UCSD-AML1 (cell line): ENCODE measurements around the gene SULT1A1.
"Not testable (repeated sequence)": the region's sequence is repeated elsewhere in the genome, so short reads cannot be mapped to it uniquely, and the experiment has no call there.

Experiments
- DNase-seq: peaks from one replicate; lab custom pipeline; 2025; ENCODE audit not compliant: unreplicated experiment; lab: John Stamatoyannopoulos, UW

Gene SULT1A1

GRCh38 chr16:28609631-28610594 lies at the start of gene SULT1A1:
TSS of gene SULT1A1 (minus strand) at chr16:28610044. CDS start at chr16:28608855, 1,189 bp downstream.
- DNase-seq = peak; percentile 62

- not testable (repeated sequence) for DNase-seq
Measured at GRCh38 chr16:28639959-28640358, 30.1 kb upstream of the SULT1A1 start.

GRCh38 chr16:28638359-28638758 lies 28.5 kb upstream of the SULT1A1 start:
- not testable (repeated sequence) for DNase-seq

- not testable (repeated sequence) for DNase-seq
Measured at GRCh38 chr16:28637765-28638164, 27.9 kb upstream of the SULT1A1 start, which contains the start of gene NPIPB8. TSS of gene NPIPB8 (plus strand) at chr16:28638065. CDS start at chr16:28638361, 296 bp downstream.

GRCh38 chr16:28636093-28636823 lies 26.4 kb upstream of the SULT1A1 start:
- not testable (repeated sequence) for DNase-seq

- not testable (repeated sequence) for DNase-seq
Measured at GRCh38 chr16:28630905-28631304, 21.1 kb upstream of the SULT1A1 start.

- DNase-seq = peak; percentile 79
Measured at GRCh38 chr16:28623172-28623711, 13.4 kb upstream of the SULT1A1 start.

GRCh38 chr16:28622532-28623171 lies 12.8 kb upstream of the SULT1A1 start:
- DNase-seq = not testable (repeated sequence)

- no peak for DNase-seq
Measured at GRCh38 chr16:28621481-28622155, 11.8 kb upstream of the SULT1A1 start.

GRCh38 chr16:28620316-28620715 lies 10.5 kb upstream of the SULT1A1 start:
- not testable (repeated sequence) for DNase-seq

- no peak for DNase-seq
Measured at GRCh38 chr16:28617874-28618273, 8.0 kb upstream of the SULT1A1 start.

GRCh38 chr16:28616636-28617035 lies 6.8 kb upstream of the SULT1A1 start:
- DNase-seq = no peak

- not testable (repeated sequence) for DNase-seq
Measured at GRCh38 chr16:28616224-28616577, 6.4 kb upstream of the SULT1A1 start.

- peak; percentile 31 for DNase-seq
Measured at GRCh38 chr16:28615486-28616223, 5.8 kb upstream of the SULT1A1 start.

GRCh38 chr16:28614561-28614960 lies 4.7 kb upstream of the SULT1A1 start:
- DNase-seq = not testable (repeated sequence)

- DNase-seq = not testable (repeated sequence)
Measured at GRCh38 chr16:28613912-28614311, 4.1 kb upstream of the SULT1A1 start.

GRCh38 chr16:28612359-28613280 lies 2.8 kb upstream of the SULT1A1 start:
- DNase-seq = not testable (repeated sequence)

GRCh38 chr16:28610595-28611191 lies 849 bp upstream of the SULT1A1 start:
- no peak for DNase-seq
